Heart right ventricle (tissue), 16 donors: Measurements from ENCODE around the gene INPP4B. TPM values are rescaled to one million over a fixed set of nuclear protein-coding genes. Genes with fewer than 3 reads are reported as not detected.

Source experiments
- ATAC-seq, 8 donors: fragments of 200-7000 bp; cut with Tn5 transposase; one replicate each; pipeline ENCODE4 v1.9.1; 2020; ENCODE audit warnings: mild to moderate bottlenecking in 8 of 8, moderate library complexity in 8 of 8, moderate number of reproducible peaks in 1 of 8
- DNase-seq, 2 donors: peaks; one replicate each; pipeline ENCODE4 v3.0.0-alpha.2; 2020
- H3K27ac ChIP-seq, 10 donors: fragments of 200-600 bp; sonication (generic) in 2 of 10; one replicate each; pipeline versions ENCODE4 v1.5.0 to v1.8.0; 2020 to 2022; ENCODE audit warnings: mild to moderate bottlenecking in 3 of 10
- H3K27me3 ChIP-seq, 7 donors: fragments of 200-600 bp; one replicate each; pipeline ENCODE4 v1.8.0; 2021 to 2022; ENCODE audit warnings: mild to moderate bottlenecking in 2 of 7
- H3K36me3 ChIP-seq, 9 donors: fragments of 200-600 bp; sonication (generic) in 1 of 9; one replicate each; pipeline versions ENCODE4 v1.5.0 to v1.8.0; 2020 to 2022; ENCODE audit warnings: mild to moderate bottlenecking in 2 of 9
- H3K4me1 ChIP-seq, 9 donors: fragments of 200-600 bp; sonication (generic) in 1 of 9; one replicate each; pipeline versions ENCODE4 v1.5.0 to v1.8.0; 2020 to 2022; ENCODE audit warnings: mild to moderate bottlenecking in 4 of 9
- H3K4me3 ChIP-seq, 10 donors: fragments of 200-600 bp; sonication (generic) in 2 of 10; one replicate each; pipeline versions ENCODE4 v1.5.0 to v1.8.0; 2020 to 2022; ENCODE audit warnings: mild to moderate bottlenecking in 7 of 10, moderate library complexity in 2 of 10
- H3K9me3 ChIP-seq, 11 donors: fragments of 200-600 bp in 10 of 11; sonication (generic) in 2 of 11; one replicate each; pipeline versions ENCODE4 v1.5.0 to v1.8.0; 2013 to 2022; ENCODE audit warnings: mild to moderate bottlenecking in 2 of 11, control low read depth in 1 of 11, moderate library complexity in 1 of 11
- CTCF ChIP-seq, 9 donors: fragments of 200-600 bp; sonication (generic) in 2 of 9; IDR thresholded peaks; one replicate each; pipeline versions ENCODE4 v1.5.0 to v1.8.0; 2021 to 2022; ENCODE audit warnings: antibody characterized with exemption in 9 of 9, mild to moderate bottlenecking in 5 of 9, moderate library complexity in 1 of 9
- WGBS, 2 donors: extraction: QIAGEN DNeasy Blood & Tissue Kit; methylation state at CpG; one replicate each; pipeline ENCODE4 v1.1.7; 2013; ENCODE audit warnings: inconsistent platforms in 1 of 2; 5-methylcytosine and 5-hydroxymethylcytosine counted together
- intact Hi-C, 10 donors: fragments of 100-400 bp; cut with DNase I; formaldehyde crosslinking; loops; one replicate each; pipeline versions ENCODE4 v1.11.1 to v1.14.2; 2022
- polyA plus RNA-seq, 2 donors: library from polyadenylated mRNA; stranded (reverse); fragments of 200-250 nt; gene quantifications; one replicate each; pipeline ENCODE4 v1.2.3, GENCODE V29; 2013
- total RNA-seq, 10 donors: library from RNA; stranded (reverse); fragmentation: NEBNext Ultra II Directional in 3 of 10; extraction: Animal tissue kit (Norgen Biotek cat#: 25700) in 3 of 10; gene quantifications; one replicate each; pipeline versions ENCODE4 v1.2.1 to v1.2.4, GENCODE V29; 2021 to 2023
- donor health status: Arrhythmogenic right ventricular cardiomyopathy.
- donor health status: ischemic (EF 13 %, LVEDD 7.1; RV severe dilation, severe dysfunction).
- donor health status: healthy with polysubstance abuse.
- donor health status: DM: no; HTN: yes; CAD: no.
- donor health status: DM: no; HTN: no; CAD: no.
- donor health status: ischemic (EF 25% LVEDD 6.9; RV normal size, moderate dysfunction).
- donor health status: ischemic (EF 25% LVEDD 5.7; RV mildly dilated, moderate dysfunction).
- donor health status: healthy.
- donor health status: DM: yes; HTN: yes; CAD: no.
- donor health status: Ischemic cardiomyopathy.
- donor health status: ischemic (EF 35%, LVEDD 5.7; RV mildly dilated, moderate dysfunction).
- donor health status: nonischemic (EF 11% LVEDD 7.7; RV severe dilation, severe dysfunction).
- donor health status: DM: yes; HTN: yes; CAD: no.
- donor health status: PGD.
- donor health status: ischemic (EF 29% LVEDD 5.4; RV normal size, mild dysfunction).
- donor health status: nonischemic (EF 23%, LVEDD 6.1; RV moderate dilation, normal function).

Gene INPP4B
- total and polyA plus RNA-seq, 12 donors: 3.7 to 100.0 (median 39.1) TPM

GRCh38 chr4:142406917-142407501 is 439.1 kb downstream of the INPP4B start:
- WGBS, 2 donors: 72 to 76% methylated on average over 7 of the region's 7 CpGs
- no peak for TF ChIP-seq CTCF (IDR thresholded peaks at IDR 0.05)
- H3K27ac ChIP-seq: peak overlapping the region in 5 of 10 donors; percentile 65 to 85 (median 79)
- intact Hi-C loops: loop anchor here in 2 of 10 donors (5.0 to 10.0 kb wide), 2 partner anchors 55 to 282 kb away; no protein-coding TSS in a partner anchor
- no peaks in the 10 kb centered on the region for H3K36me3 ChIP-seq
- peaks cover 0 to 57% (median 42%) of the 10 kb centered on the region in 9 donors for H3K4me1 ChIP-seq
- H3K27me3 ChIP-seq: no peaks in the 10 kb centered on the region
- H3K4me3 ChIP-seq: no peak overlapping the region
- no peak for DNase-seq
- ATAC-seq: no peak
- no peaks in the 10 kb centered on the region for H3K9me3 ChIP-seq

GRCh38 chr4:142406499-142406835 is 439.6 kb downstream of the INPP4B start:
- ATAC-seq (no peak), DNase-seq (no peak)
- intact Hi-C loops: loop anchor here in 2 of 10 donors (5.0 to 10.0 kb wide), 2 partner anchors 54 to 282 kb away; no protein-coding TSS in a partner anchor
- Histone ChIP-seq H3K27me3 (no peaks in the 10 kb centered on the region), H3K4me1 (peaks cover 0 to 57% (median 47%) of the 10 kb centered on the region in 9 donors), H3K4me3 (peak overlapping the region in 1 of 10 donors; percentile 65), H3K27ac (peak overlapping the region in 5 of 10 donors; percentile 65 to 85 (median 79)), H3K9me3 (no peaks in the 10 kb centered on the region), H3K36me3 (no peaks in the 10 kb centered on the region)
- 38 to 56% methylated on average over 2 of the region's 2 CpGs for WGBS, 2 donors
- no peak for TF ChIP-seq CTCF (IDR thresholded peaks at IDR 0.05)

GRCh38 chr4:142405695-142406498 is 440.2 kb downstream of the INPP4B start:
- Histone ChIP-seq H3K9me3 (no peaks in the 10 kb centered on the region), H3K36me3 (no peaks in the 10 kb centered on the region), H3K4me1 (peaks cover 0 to 57% (median 48%) of the 10 kb centered on the region in 9 donors), H3K27me3 (no peaks in the 10 kb centered on the region), H3K27ac (peak overlapping the region in 9 of 10 donors; percentile 51 to 85 (median 71)), H3K4me3 (peak overlapping the region in 9 of 10 donors; percentile 38 to 65 (median 52))
- WGBS, 2 donors: 51 to 59% methylated on average over 5 of the region's 5 CpGs
- ATAC-seq: peak; percentile 5 to 51 (median 32)
- intact Hi-C loops: loop anchor here in 3 of 10 donors (2.0 to 10.0 kb wide), 3 partner anchors 54 to 281 kb away; no protein-coding TSS in a partner anchor
- DNase-seq: no peak
- TF ChIP-seq CTCF (IDR thresholded peaks at IDR 0.05): no peak

GRCh38 chr4:142405021-142405694 is 440.9 kb downstream of the INPP4B start:
- H3K4me1 ChIP-seq: peaks cover 0 to 57% (median 48%) of the 10 kb centered on the region in 9 donors
- no peaks in the 10 kb centered on the region for H3K27me3 ChIP-seq
- H3K27ac ChIP-seq: peak overlapping the region in 9 of 10 donors; percentile 51 to 85 (median 71)
- peak overlapping the region; percentile 13 to 65 (median 52) for H3K4me3 ChIP-seq
- DNase-seq: peak; percentile 12 to 67
- intact Hi-C loops: loop anchor here in 3 of 10 donors (2.0 to 10.0 kb wide), 3 partner anchors 53 to 280 kb away; no protein-coding TSS in a partner anchor
- WGBS, 2 donors: 1% methylated on average over 14 of the region's 14 CpGs
- H3K9me3 ChIP-seq: no peaks in the 10 kb centered on the region
- peak; percentile 62 to 83 (median 76) for ATAC-seq
- TF ChIP-seq CTCF (IDR thresholded peaks at IDR 0.05): no peak
- no peaks in the 10 kb centered on the region for H3K36me3 ChIP-seq
